ENCODE measurements around the gene DYNC1I2. TPM values are rescaled to one million over a fixed set of nuclear protein-coding genes. Genes with fewer than 3 reads are reported as not detected.

The DYNC1I2 gene
- total and polyA plus RNA-seq, 2 experiments from 2014 or later, result 79.4 to 102 TPM

GRCh38 chr2:171787333-171788072 is 100.2 kb downstream of the DYNC1I2 start:
- Histone ChIP-seq H3K9me2 (ENCODE audit: insufficient read depth) (no peaks in the 10 kb centered on the region), H3K79me2 (replicated peaks; ENCODE audit: insufficient read depth) (no peaks in the 10 kb centered on the region), H3K4me1 (ENCODE audit: insufficient read depth) (peaks cover 21% of the 10 kb centered on the region), H3K36me3 (ENCODE audit: insufficient read depth) (no peaks in the 10 kb centered on the region), H3F3A (replicated peaks; ENCODE audit: low read depth) (no peaks in the 10 kb centered on the region), H3K27ac (ENCODE audit: low read depth) (no peak overlapping the region), H3K27me3 (ENCODE audit: insufficient read depth) (no peaks in the 10 kb centered on the region), H4K20me1 (replicated peaks; ENCODE audit: insufficient read depth) (no peaks in the 10 kb centered on the region), H2AFZ (no peak overlapping the region), H3K4me2 (peak overlapping the region; percentile 34; the same call in 1 of the 2 replicates), H3K4me3 (no peak overlapping the region)
- no peak overlapping the region for H3K27ac Mint-ChIP-seq
- no peaks in the 10 kb centered on the region for H3K9me3 Mint-ChIP-seq
- H3K4me1 Mint-ChIP-seq, result peaks cover 34% of the 10 kb centered on the region
- no peaks in the 10 kb centered on the region for H3K27me3 Mint-ChIP-seq (ENCODE audit: insufficient read depth, low read depth, poor library complexity)
- H3K4me3 Mint-ChIP-seq, result no peak overlapping the region
- DNase-seq (ENCODE audit: low spot score) (peak; percentile 52), ATAC-seq (peak; percentile 46)
- peaks cover 32% of the 10 kb centered on the region for H3K36me3 Mint-ChIP-seq (ENCODE audit: low read depth)
- TF ChIP-seq CREB1 (CRISPR knock-in tag; IDR thresholded peaks at IDR 0.05; ENCODE audit: low read depth), result peak; percentile 58; the same call in 1 of the 2 replicates
- TF ChIP-seq EZH2 (IDR thresholded peaks at IDR 0.05; ENCODE audit: low read depth, unreplicated experiment), result no peak
- TF ChIP-seq, protein P1, sequence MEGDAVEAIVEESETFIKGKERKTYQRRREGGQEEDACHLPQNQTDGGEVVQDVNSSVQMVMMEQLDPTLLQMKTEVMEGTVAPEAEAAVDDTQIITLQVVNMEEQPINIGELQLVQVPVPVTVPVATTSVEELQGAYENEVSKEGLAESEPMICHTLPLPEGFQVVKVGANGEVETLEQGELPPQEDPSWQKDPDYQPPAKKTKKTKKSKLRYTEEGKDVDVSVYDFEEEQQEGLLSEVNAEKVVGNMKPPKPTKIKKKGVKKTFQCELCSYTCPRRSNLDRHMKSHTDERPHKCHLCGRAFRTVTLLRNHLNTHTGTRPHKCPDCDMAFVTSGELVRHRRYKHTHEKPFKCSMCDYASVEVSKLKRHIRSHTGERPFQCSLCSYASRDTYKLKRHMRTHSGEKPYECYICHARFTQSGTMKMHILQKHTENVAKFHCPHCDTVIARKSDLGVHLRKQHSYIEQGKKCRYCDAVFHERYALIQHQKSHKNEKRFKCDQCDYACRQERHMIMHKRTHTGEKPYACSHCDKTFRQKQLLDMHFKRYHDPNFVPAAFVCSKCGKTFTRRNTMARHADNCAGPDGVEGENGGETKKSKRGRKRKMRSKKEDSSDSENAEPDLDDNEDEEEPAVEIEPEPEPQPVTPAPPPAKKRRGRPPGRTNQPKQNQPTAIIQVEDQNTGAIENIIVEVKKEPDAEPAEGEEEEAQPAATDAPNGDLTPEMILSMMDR (conservative IDR thresholded peaks at IDR 0.05; ENCODE audit: low read depth in 2 of 2), result peak in 1 of 2 experiments; percentile 55; a peak in 2 of 4 replicates

DNA sequence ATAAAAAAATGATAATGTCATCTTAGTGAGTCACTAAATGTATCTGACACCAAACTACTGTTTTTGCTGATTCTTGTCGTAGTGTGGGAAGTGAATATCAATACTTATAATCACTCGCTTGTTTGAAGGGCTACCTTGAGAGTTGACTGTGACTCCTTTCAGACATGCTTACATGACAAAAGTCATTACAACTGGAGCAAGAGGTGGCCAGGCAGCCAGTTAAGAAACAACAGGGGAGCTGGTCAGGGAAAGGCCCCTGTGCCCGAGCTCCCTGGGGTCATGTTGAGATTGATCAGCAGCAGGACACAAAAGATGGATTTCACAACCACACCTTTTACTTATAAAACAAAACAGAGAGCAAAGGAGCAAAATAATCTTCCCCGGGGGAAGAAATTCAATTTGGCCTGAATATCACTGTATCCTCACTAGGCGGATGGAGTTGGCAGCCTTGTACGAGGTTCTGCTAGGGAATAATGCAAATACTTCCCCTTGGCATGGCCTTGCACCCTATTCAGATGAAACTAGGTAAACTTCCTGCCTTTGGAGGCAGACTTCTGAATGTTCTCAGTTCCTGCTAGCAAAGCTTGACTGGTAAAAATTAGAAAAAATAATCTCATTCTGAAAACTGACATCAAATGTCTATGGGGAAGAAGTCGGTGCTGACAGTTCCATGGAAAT is 101.2 kb downstream of the DYNC1I2 start:
- no peaks in the 10 kb centered on the region for H3K9me2 ChIP-seq (ENCODE audit: insufficient read depth)
- ATAC-seq (peak; percentile 80), DNase-seq (ENCODE audit: low spot score) (peak; percentile 47)
- peaks cover 25% of the 10 kb centered on the region for H3K36me3 Mint-ChIP-seq (ENCODE audit: low read depth)
- H3K4me1 ChIP-seq (ENCODE audit: insufficient read depth), result peaks cover 30% of the 10 kb centered on the region
- peak overlapping the region; percentile 85 for H3K27ac Mint-ChIP-seq
- H3K4me3 Mint-ChIP-seq, result peak overlapping the region; percentile 20; the same call in 2 of the 3 replicates
- H3K4me2 ChIP-seq, result peak overlapping the region; percentile 34
- H3K27ac ChIP-seq (ENCODE audit: low read depth), result peak overlapping the region; percentile 7; the same call in 1 of the 2 replicates
- peaks cover 41% of the 10 kb centered on the region for H3K4me1 Mint-ChIP-seq
- no peaks in the 10 kb centered on the region for H3F3A ChIP-seq (replicated peaks; ENCODE audit: low read depth)
- H3K9me3 Mint-ChIP-seq, result no peaks in the 10 kb centered on the region
- H3K4me3 ChIP-seq, result peak overlapping the region; percentile 10; the same call in 1 of the 2 replicates
- H3K79me2 ChIP-seq (replicated peaks; ENCODE audit: insufficient read depth), result no peaks in the 10 kb centered on the region
- H4K20me1 ChIP-seq (replicated peaks; ENCODE audit: insufficient read depth), result no peaks in the 10 kb centered on the region
- H3K36me3 ChIP-seq (ENCODE audit: insufficient read depth), result no peaks in the 10 kb centered on the region
- no peaks in the 10 kb centered on the region for H3K27me3 ChIP-seq (ENCODE audit: insufficient read depth)
- no peaks in the 10 kb centered on the region for H3K27me3 Mint-ChIP-seq (ENCODE audit: insufficient read depth, low read depth, poor library complexity)
- H2AFZ ChIP-seq, result no peak overlapping the region
- TF ChIP-seq EZH2 (IDR thresholded peaks at IDR 0.05; ENCODE audit: low read depth, unreplicated experiment) (no peak), NANOG (IDR thresholded peaks at IDR 0.05; ENCODE audit: borderline replicate concordance) (peak; percentile 35; the same call in 1 of the 2 replicates), POLR2AphosphoS5 (IDR thresholded peaks at IDR 0.05; ENCODE audit: low read depth) (no peak), CREB1 (CRISPR knock-in tag; IDR thresholded peaks at IDR 0.05; ENCODE audit: low read depth) (no peak)
- TF ChIP-seq, protein P1 (conservative IDR thresholded peaks at IDR 0.05; ENCODE audit: low read depth in 2 of 2), result no peak
- TF ChIP-seq, protein P2, sequence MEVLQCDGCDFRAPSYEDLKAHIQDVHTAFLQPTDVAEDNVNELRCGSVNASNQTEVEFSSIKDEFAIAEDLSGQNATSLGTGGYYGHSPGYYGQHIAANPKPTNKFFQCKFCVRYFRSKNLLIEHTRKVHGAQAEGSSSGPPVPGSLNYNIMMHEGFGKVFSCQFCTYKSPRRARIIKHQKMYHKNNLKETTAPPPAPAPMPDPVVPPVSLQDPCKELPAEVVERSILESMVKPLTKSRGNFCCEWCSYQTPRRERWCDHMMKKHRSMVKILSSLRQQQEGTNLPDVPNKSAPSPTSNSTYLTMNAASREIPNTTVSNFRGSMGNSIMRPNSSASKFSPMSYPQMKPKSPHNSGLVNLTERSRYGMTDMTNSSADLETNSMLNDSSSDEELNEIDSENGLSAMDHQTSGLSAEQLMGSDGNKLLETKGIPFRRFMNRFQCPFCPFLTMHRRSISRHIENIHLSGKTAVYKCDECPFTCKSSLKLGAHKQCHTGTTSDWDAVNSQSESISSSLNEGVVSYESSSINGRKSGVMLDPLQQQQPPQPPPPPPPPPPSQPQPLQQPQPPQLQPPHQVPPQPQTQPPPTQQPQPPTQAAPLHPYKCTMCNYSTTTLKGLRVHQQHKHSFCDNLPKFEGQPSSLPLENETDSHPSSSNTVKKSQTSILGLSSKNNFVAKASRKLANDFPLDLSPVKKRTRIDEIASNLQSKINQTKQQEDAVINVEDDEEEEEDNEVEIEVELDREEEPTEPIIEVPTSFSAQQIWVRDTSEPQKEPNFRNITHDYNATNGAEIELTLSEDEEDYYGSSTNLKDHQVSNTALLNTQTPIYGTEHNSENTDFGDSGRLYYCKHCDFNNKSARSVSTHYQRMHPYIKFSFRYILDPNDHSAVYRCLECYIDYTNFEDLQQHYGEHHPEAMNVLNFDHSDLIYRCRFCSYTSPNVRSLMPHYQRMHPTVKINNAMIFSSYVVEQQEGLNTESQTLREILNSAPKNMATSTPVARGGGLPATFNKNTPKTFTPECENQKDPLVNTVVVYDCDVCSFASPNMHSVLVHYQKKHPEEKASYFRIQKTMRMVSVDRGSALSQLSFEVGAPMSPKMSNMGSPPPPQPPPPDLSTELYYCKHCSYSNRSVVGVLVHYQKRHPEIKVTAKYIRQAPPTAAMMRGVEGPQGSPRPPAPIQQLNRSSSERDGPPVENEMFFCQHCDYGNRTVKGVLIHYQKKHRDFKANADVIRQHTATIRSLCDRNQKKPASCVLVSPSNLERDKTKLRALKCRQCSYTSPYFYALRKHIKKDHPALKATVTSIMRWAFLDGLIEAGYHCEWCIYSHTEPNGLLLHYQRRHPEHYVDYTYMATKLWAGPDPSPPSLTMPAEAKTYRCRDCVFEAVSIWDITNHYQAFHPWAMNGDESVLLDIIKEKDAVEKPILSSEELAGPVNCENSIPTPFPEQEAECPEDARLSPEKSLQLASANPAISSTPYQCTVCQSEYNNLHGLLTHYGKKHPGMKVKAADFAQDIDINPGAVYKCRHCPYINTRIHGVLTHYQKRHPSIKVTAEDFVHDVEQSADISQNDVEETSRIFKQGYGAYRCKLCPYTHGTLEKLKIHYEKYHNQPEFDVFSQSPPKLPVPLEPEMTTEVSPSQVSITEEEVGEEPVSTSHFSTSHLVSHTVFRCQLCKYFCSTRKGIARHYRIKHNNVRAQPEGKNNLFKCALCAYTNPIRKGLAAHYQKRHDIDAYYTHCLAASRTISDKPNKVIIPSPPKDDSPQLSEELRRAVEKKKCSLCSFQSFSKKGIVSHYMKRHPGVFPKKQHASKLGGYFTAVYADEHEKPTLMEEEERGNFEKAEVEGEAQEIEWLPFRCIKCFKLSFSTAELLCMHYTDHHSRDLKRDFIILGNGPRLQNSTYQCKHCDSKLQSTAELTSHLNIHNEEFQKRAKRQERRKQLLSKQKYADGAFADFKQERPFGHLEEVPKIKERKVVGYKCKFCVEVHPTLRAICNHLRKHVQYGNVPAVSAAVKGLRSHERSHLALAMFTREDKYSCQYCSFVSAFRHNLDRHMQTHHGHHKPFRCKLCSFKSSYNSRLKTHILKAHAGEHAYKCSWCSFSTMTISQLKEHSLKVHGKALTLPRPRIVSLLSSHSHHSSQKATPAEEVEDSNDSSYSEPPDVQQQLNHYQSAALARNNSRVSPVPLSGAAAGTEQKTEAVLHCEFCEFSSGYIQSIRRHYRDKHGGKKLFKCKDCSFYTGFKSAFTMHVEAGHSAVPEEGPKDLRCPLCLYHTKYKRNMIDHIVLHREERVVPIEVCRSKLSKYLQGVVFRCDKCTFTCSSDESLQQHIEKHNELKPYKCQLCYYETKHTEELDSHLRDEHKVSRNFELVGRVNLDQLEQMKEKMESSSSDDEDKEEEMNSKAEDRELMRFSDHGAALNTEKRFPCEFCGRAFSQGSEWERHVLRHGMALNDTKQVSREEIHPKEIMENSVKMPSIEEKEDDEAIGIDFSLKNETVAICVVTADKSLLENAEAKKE (CRISPR knock-in tag; IDR thresholded peaks at IDR 0.05), result peak; percentile 63; the same call in 1 of the 2 replicates

Measured in GM23338 (cell line).